Measurements from ENCODE around the gene PTPRN2.

The PTPRN2 gene

GRCh38 chr7:158083526-158084310 is 503.9 kb downstream of the PTPRN2 start:
- in situ Hi-C loops (cut with MboI; ENCODE audit: low pct_unique_long_range_greater_than_20kb, low sequenced_read_pairs), result no loop called here
- DNase-seq, result no peak

- in situ Hi-C loops (cut with MboI; ENCODE audit: low pct_unique_long_range_greater_than_20kb, low sequenced_read_pairs), result no loop called here
- DNase-seq, result no peak
Measured at GRCh38 chr7:158082761-158083160, 504.9 kb downstream of the PTPRN2 start.

- DNase-seq, result no peak
- in situ Hi-C loops (cut with MboI; ENCODE audit: low pct_unique_long_range_greater_than_20kb, low sequenced_read_pairs), result no loop called here
Measured at GRCh38 chr7:158080899-158081445, 506.7 kb downstream of the PTPRN2 start.

- in situ Hi-C loops (cut with MboI; ENCODE audit: low pct_unique_long_range_greater_than_20kb, low sequenced_read_pairs), result no loop called here
- DNase-seq, result no peak
Measured at GRCh38 chr7:158077934-158078910, 509.4 kb downstream of the PTPRN2 start.

- no peak for DNase-seq
- in situ Hi-C loops (cut with MboI; ENCODE audit: low pct_unique_long_range_greater_than_20kb, low sequenced_read_pairs), result no loop called here
Measured at GRCh38 chr7:158077151-158077840, 510.3 kb downstream of the PTPRN2 start.

GRCh38 chr7:158076656-158077055 is 511.0 kb downstream of the PTPRN2 start:
- no peak for DNase-seq
- in situ Hi-C loops (cut with MboI; ENCODE audit: low pct_unique_long_range_greater_than_20kb, low sequenced_read_pairs), result no loop called here

- DNase-seq, result no peak
- in situ Hi-C loops (cut with MboI; ENCODE audit: low pct_unique_long_range_greater_than_20kb, low sequenced_read_pairs), result no loop called here
Measured at GRCh38 chr7:158076215-158076614, 511.4 kb downstream of the PTPRN2 start.

GRCh38 chr7:158075633-158076001 is 512.0 kb downstream of the PTPRN2 start:
- no peak for DNase-seq
- in situ Hi-C loops (cut with MboI; ENCODE audit: low pct_unique_long_range_greater_than_20kb, low sequenced_read_pairs), result no loop called here

GRCh38 chr7:158074896-158075632 is 512.6 kb downstream of the PTPRN2 start:
- in situ Hi-C loops (cut with MboI; ENCODE audit: low pct_unique_long_range_greater_than_20kb, low sequenced_read_pairs), result no loop called here
- DNase-seq, result no peak

GRCh38 chr7:158073845-158074840 is 513.5 kb downstream of the PTPRN2 start:
- in situ Hi-C loops (cut with MboI; ENCODE audit: low pct_unique_long_range_greater_than_20kb, low sequenced_read_pairs), result no loop called here
- no peak for DNase-seq

- no peak for DNase-seq
- in situ Hi-C loops (cut with MboI; ENCODE audit: low pct_unique_long_range_greater_than_20kb, low sequenced_read_pairs), result no loop called here
Measured at GRCh38 chr7:158072991-158073730, 514.5 kb downstream of the PTPRN2 start.

GRCh38 chr7:158070222-158070920 is 517.3 kb downstream of the PTPRN2 start:
- in situ Hi-C loops (cut with MboI; ENCODE audit: low pct_unique_long_range_greater_than_20kb, low sequenced_read_pairs), result no loop called here
- DNase-seq, result no peak

- in situ Hi-C loops (cut with MboI; ENCODE audit: low pct_unique_long_range_greater_than_20kb, low sequenced_read_pairs), result no loop called here
- DNase-seq, result no peak
Measured at GRCh38 chr7:158068853-158069252, 518.8 kb downstream of the PTPRN2 start.

GRCh38 chr7:158067931-158068482 is 519.6 kb downstream of the PTPRN2 start:
- DNase-seq, result no peak
- in situ Hi-C loops (cut with MboI; ENCODE audit: low pct_unique_long_range_greater_than_20kb, low sequenced_read_pairs), result no loop called here

- in situ Hi-C loops (cut with MboI; ENCODE audit: low pct_unique_long_range_greater_than_20kb, low sequenced_read_pairs), result no loop called here
- no peak for DNase-seq
Measured at GRCh38 chr7:158067219-158067930, 520.2 kb downstream of the PTPRN2 start.

- no peak for DNase-seq
Measured at GRCh38 chr7:158066085-158066484, 521.5 kb downstream of the PTPRN2 start.

More at GRCh38 chr7:158066085-158066484, 521.5 kb downstream of the PTPRN2 start:
- in situ Hi-C loops (cut with MboI; ENCODE audit: low pct_unique_long_range_greater_than_20kb, low sequenced_read_pairs), result no loop called here
